ENCODE data around the gene PTPRM.

The PTPRM gene

GRCh38 chr18:7548221-7548620 lies 18.9 kb upstream of the PTPRM start:
- no peak for DNase-seq (ENCODE audit: low read depth in 2 of 2)
- no peak for TF ChIP-seq CTCF (IDR thresholded peaks at IDR 0.05; ENCODE audit: low read depth, low read length)
- no peak overlapping the region for H3K4me3 ChIP-seq (replicated peaks in 1 of 2; ENCODE audit: low read depth in 2 of 2, low read length in 2 of 2)

- no peak for TF ChIP-seq CTCF (IDR thresholded peaks at IDR 0.05; ENCODE audit: low read depth, low read length)
- no peak for DNase-seq (ENCODE audit: low read depth in 2 of 2)
- no peak overlapping the region for H3K4me3 ChIP-seq (replicated peaks in 1 of 2; ENCODE audit: low read depth in 2 of 2, low read length in 2 of 2)
These were observed 18.4 kb upstream of the PTPRM start for GRCh38 chr18:7548721-7549120.

- H3K4me3 ChIP-seq (replicated peaks in 1 of 2; ENCODE audit: low read depth in 2 of 2, low read length in 2 of 2) = no peak overlapping the region
- no peak for TF ChIP-seq CTCF (IDR thresholded peaks at IDR 0.05; ENCODE audit: low read depth, low read length)
- no peak for DNase-seq (ENCODE audit: low read depth in 2 of 2)
These were observed 9.1 kb upstream of the PTPRM start for GRCh38 chr18:7557973-7558372.

- DNase-seq (ENCODE audit: low read depth in 2 of 2) = no peak
These were observed 8.3 kb upstream of the PTPRM start for GRCh38 chr18:7558769-7559168.

GRCh38 chr18:7559709-7560319 lies 7.3 kb upstream of the PTPRM start:
- DNase-seq (ENCODE audit: low read depth in 2 of 2) = no peak
- H3K4me3 ChIP-seq (replicated peaks in 1 of 2; ENCODE audit: low read depth in 2 of 2, low read length in 2 of 2) = no peak overlapping the region
- TF ChIP-seq CTCF (IDR thresholded peaks at IDR 0.05; ENCODE audit: low read depth, low read length) = no peak

More at GRCh38 chr18:7558769-7559168, 8.3 kb upstream of the PTPRM start:
- no peak for TF ChIP-seq CTCF (IDR thresholded peaks at IDR 0.05; ENCODE audit: low read depth, low read length)
- no peak overlapping the region for H3K4me3 ChIP-seq (replicated peaks in 1 of 2; ENCODE audit: low read depth in 2 of 2, low read length in 2 of 2)

- H3K4me3 ChIP-seq (replicated peaks in 1 of 2; ENCODE audit: low read depth in 2 of 2, low read length in 2 of 2) = no peak overlapping the region
- DNase-seq (ENCODE audit: low read depth in 2 of 2) = no peak
- no peak for TF ChIP-seq CTCF (IDR thresholded peaks at IDR 0.05; ENCODE audit: low read depth, low read length)
These were observed 5.1 kb upstream of the PTPRM start for GRCh38 chr18:7561909-7562460.

- DNase-seq (ENCODE audit: low read depth in 2 of 2) = no peak
- H3K4me3 ChIP-seq (replicated peaks in 1 of 2; ENCODE audit: low read depth in 2 of 2, low read length in 2 of 2) = no peak overlapping the region
- no peak for TF ChIP-seq CTCF (IDR thresholded peaks at IDR 0.05; ENCODE audit: low read depth, low read length)
These were observed 4.6 kb upstream of the PTPRM start for GRCh38 chr18:7562491-7562890.
